ENCODE measurements around the gene KIF5B.
"Not testable (repeated sequence)": the region's sequence is repeated elsewhere in the genome, so short reads cannot be mapped to it uniquely, and the experiment has no call there.

The KIF5B gene

DNA sequence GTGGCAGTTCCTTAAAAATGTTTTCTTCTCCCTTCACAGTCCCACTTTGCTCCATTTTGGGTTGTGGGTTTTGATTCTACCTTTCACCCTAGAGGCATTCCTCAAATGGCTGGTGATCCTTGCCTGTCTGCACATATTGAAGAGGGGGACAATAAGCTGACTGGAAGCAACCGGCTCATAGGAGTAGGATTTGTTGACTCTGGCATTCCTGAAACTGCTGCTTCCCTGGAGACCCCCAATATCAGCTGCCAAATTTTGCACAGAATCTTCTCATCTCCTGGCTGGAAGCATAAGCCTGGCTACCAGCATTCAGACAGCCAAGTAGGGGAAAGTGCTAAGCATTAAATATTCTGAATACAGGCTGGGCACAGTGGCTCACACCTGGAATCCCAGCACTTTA, 53.7 kb downstream of the KIF5B start:
- H3K4me3 ChIP-seq (replicated peaks in 1 of 2; ENCODE audit: low read depth in 2 of 2, low read length in 2 of 2) = no peak overlapping the region
- DNase-seq (ENCODE audit: low read depth in 2 of 2) = no peak
- TF ChIP-seq, protein P1, sequence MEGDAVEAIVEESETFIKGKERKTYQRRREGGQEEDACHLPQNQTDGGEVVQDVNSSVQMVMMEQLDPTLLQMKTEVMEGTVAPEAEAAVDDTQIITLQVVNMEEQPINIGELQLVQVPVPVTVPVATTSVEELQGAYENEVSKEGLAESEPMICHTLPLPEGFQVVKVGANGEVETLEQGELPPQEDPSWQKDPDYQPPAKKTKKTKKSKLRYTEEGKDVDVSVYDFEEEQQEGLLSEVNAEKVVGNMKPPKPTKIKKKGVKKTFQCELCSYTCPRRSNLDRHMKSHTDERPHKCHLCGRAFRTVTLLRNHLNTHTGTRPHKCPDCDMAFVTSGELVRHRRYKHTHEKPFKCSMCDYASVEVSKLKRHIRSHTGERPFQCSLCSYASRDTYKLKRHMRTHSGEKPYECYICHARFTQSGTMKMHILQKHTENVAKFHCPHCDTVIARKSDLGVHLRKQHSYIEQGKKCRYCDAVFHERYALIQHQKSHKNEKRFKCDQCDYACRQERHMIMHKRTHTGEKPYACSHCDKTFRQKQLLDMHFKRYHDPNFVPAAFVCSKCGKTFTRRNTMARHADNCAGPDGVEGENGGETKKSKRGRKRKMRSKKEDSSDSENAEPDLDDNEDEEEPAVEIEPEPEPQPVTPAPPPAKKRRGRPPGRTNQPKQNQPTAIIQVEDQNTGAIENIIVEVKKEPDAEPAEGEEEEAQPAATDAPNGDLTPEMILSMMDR (IDR thresholded peaks at IDR 0.05; ENCODE audit: low read depth, low read length) = no peak

DNA sequence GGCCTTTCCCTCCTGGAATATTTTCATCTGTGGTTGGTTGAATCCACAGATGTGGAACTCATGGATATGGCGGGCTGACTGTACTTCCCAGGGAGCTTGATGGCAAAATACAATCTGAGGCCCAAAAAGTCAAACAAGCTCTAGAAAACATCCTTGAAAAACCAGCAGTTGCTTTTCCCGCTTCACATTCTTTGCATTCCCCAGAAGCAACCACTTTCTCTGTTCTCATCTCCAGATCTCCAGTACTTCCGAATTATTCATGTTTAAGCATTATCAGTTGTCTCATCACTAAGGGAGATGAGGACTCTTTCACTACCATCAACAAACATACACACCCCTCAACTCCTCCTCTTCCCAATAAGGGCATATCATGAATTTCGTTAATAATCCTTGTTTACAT, 55.3 kb downstream of the KIF5B start:
- H3K4me3 ChIP-seq (replicated peaks in 1 of 2; ENCODE audit: low read depth in 2 of 2, low read length in 2 of 2) = no peak overlapping the region
- TF ChIP-seq, protein P1 (IDR thresholded peaks at IDR 0.05; ENCODE audit: low read depth, low read length) = no peak
- peak; percentile 12 to 48 for DNase-seq (ENCODE audit: low read depth in 2 of 2)

DNA sequence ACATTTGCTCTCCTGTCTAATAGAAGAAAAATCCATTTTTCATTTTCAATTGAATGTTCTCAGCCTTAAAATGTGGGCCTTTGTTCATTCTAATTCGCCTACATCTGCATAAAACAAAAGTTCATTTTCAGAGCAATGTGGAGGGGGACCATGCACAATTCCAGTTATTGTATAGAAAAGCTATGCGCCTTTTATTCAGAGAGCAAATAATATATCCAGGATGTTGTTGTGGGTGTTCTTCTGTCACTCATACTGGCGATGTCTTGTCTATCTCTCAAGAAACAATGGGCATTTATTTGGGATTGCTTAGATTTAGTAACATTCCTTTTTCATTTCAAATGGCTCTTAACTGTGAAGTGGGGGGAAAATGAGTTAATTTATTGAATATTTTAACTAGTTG, 56.4 kb downstream of the KIF5B start:
- DNase-seq (ENCODE audit: low read depth in 2 of 2) = no peak
- TF ChIP-seq, protein P1 (IDR thresholded peaks at IDR 0.05; ENCODE audit: low read depth, low read length) = no peak
- no peak overlapping the region for H3K4me3 ChIP-seq (replicated peaks in 1 of 2; ENCODE audit: low read depth in 2 of 2, low read length in 2 of 2)

DNA sequence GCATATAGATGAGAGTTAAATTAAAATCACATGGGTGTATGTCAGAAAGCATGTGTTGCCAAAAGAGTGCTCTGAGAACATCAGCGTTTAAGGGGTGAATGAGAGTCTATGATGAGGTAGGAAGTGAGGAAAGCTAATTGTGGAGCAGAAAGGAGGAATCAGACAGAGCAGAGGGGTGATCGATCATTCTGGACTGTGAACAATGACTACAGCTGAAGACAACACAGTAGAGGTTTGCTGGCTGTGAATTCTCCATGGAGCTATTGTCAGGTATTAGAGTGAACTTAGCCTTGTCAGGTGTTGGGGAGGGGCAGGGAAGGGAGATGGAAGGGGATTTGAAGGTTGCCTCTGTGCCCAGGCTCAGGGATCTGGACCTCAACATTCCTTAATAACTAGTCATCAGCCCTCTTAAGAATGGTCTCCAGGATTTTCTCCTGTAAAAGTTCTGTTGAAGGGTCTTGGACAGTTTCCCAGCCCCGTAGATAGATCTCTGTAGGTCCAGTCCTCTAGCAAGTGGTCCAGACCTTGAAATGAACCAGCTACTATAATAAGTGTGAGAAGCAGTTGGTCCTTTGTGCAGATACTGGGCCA, 57.1 kb downstream of the KIF5B start:
- no peak overlapping the region for H3K4me3 ChIP-seq (replicated peaks in 1 of 2; ENCODE audit: low read depth in 2 of 2, low read length in 2 of 2)
- peak in 1 of 2 donors; percentile 13 for DNase-seq (ENCODE audit: low read depth in 2 of 2)
- TF ChIP-seq, protein P1 (IDR thresholded peaks at IDR 0.05; ENCODE audit: low read depth, low read length) = no peak

DNA sequence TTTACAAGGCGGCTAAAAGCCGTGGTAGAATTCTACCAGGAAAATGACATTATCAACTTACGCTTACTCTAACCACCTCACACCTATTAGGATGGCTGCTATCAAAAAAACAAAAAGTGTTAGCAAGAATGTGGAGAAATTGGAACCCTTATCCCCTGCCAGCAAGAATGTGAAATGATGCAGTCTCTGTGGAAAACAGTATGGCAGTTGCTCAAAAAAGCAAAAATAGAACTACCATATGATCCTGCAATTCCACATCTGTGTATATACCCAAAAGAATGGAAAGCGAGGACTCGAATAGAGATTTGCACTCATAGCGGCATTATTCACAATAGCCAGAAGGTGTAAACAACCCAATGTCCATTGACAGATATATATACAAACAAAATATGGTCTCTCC, 61.3 kb downstream of the KIF5B start:
- no peak overlapping the region for H3K4me3 ChIP-seq (replicated peaks in 1 of 2; ENCODE audit: low read depth in 2 of 2, low read length in 2 of 2)
- no peak for DNase-seq (ENCODE audit: low read depth in 2 of 2)
- TF ChIP-seq, protein P1 (IDR thresholded peaks at IDR 0.05; ENCODE audit: low read depth, low read length) = no peak

DNA sequence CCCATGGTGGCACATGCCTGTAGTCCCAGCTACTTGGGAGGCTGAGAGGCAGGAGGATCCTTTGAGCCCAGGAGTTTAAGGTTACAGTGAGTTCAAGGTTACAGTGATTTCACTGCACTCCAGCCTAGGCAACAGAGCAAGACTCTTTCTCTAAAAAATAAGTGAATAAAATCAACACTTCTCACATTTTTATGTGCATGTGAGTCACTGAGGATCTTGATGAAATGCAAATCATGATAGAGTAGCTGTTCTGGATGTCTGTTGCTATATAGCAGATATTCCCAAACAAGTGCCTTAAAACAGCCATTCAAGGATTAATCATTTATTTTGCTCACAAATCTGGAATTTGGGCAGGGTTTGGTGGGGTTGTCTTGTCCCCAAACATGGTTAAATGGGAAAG, 65.3 kb downstream of the KIF5B start:
- no peak for DNase-seq (ENCODE audit: low read depth in 2 of 2)
- TF ChIP-seq, protein P1 (IDR thresholded peaks at IDR 0.05; ENCODE audit: low read depth, low read length) = no peak

DNA sequence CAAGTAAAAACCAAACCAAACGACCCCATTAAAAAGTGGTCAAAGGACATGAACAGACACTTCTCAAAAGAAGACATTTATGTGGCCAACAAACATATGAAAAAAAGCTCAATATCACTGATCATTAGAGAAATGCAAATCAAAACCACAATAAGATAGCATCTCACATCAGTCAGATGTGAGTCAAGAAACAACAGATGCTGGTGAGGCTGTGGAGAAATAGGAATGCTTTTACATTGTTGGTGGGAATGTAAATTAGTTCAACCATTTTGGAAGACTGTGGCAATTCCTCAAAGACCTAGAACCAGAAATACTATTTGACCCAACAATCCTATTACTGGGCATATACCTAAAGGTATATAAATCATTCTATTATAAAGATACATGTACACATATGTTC, 68.4 kb downstream of the KIF5B start:
- not testable (repeated sequence) for H3K4me3 ChIP-seq (replicated peaks in 1 of 2; ENCODE audit: low read depth in 2 of 2, low read length in 2 of 2); DNase-seq (ENCODE audit: low read depth in 2 of 2)

More for the DNA sequence above, 65.3 kb downstream of the KIF5B start:
- no peak overlapping the region for H3K4me3 ChIP-seq (replicated peaks in 1 of 2; ENCODE audit: low read depth in 2 of 2, low read length in 2 of 2)

All from cardiac fibroblast (primary cell).